Activated naive CD8-positive, alpha-beta T cell treated with anti-CD3 and anti-CD28 coated beads for 36 hours (primary cell): ENCODE data around the gene GP1BA. TPM values are rescaled to one million over a fixed set of nuclear protein-coding genes. Genes with fewer than 3 reads are reported as not detected.
"Not testable (repeated sequence)": the region's sequence is repeated elsewhere in the genome, so short reads cannot be mapped to it uniquely, and the experiment has no call there.

Experiments
- DNase-seq: peaks from one replicate; pipeline ENCODE4 v3.0.0; 2021
- H3K27ac Mint-ChIP-seq: one replicate; pipeline ENCODE4 v1.8.0; 2022; ENCODE audit warnings: mild to moderate bottlenecking, moderate library complexity, mixed read lengths
- H3K27me3 Mint-ChIP-seq: one replicate; pipeline ENCODE4 v1.8.0; 2022; ENCODE audit warnings: mild to moderate bottlenecking, mixed read lengths
- H3K36me3 Mint-ChIP-seq: one replicate; pipeline ENCODE4 v1.8.0; 2021; ENCODE audit warnings: mild to moderate bottlenecking, mixed read lengths
- H3K4me1 Mint-ChIP-seq: one replicate; pipeline ENCODE4 v1.8.0; 2021; ENCODE audit warnings: mixed read lengths
- H3K4me3 Mint-ChIP-seq: one replicate; pipeline ENCODE4 v1.8.0; 2022; ENCODE audit warnings: mild to moderate bottlenecking, moderate library complexity, mixed read lengths
- H3K9me3 Mint-ChIP-seq: one replicate; pipeline ENCODE4 v1.8.0; 2022; ENCODE audit warnings: mixed read lengths
- total RNA-seq, 2 experiments: library from RNA; stranded (reverse); gene quantifications; one replicate each; pipeline ENCODE4 v1.2.3, GENCODE V29; 2021

GP1BA gene
- total RNA-seq, 2 experiments from 2014 or later, result not detected

DNA sequence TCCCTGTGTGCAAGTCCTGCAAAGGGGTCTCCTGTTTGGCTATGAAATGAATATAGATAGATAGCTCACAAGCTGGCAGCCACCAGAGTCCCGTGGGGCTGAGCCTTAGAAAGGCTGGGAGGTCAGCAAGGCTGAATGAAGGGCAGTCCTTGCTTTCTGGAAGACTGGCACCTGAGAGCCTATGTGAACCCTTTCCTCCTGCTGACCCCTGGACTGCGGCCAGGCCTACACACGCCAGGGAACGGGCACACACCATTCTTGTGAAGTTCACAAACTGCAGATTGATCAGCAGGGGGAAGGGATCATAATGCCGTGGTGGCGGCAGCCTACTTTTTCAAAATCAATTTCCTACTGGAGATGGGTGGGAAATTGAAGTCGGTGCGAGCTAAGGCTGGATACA, 33.7 kb upstream of the GP1BA start:
- no peak for DNase-seq
- peak overlapping the region; percentile 53 for H3K4me3 Mint-ChIP-seq
- peaks cover 25% of the 10 kb centered on the region for H3K4me1 Mint-ChIP-seq
- H3K36me3 Mint-ChIP-seq, result peaks cover 12% of the 10 kb centered on the region
- no peaks in the 10 kb centered on the region for H3K9me3 Mint-ChIP-seq
- H3K27me3 Mint-ChIP-seq, result no peaks in the 10 kb centered on the region
- H3K27ac Mint-ChIP-seq, result no peak overlapping the region

DNA sequence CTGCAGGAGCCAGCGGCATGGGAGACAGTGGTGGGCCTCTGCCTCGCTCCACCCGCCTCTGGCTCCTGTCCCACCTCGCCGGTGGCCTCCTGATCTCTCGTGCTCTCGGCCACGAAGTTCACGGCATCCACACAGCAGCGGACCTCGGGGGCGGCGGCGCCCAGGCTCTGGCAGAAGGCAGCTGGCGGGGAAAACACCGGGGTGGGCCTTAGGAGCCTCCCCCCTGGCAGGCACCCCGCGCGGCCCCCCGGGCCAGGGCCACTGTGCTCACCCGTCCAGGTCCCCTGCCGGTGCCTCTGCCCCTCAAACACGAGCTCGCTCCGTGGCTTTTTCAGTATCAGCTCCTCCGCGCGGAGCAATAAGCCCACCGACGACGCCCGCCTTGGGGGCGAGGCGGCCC, 33.1 kb upstream of the GP1BA start:
- Mint-ChIP-seq H3K4me1 (peaks cover 29% of the 10 kb centered on the region), H3K4me3 (peak overlapping the region; percentile 53), H3K27ac (no peak overlapping the region), H3K27me3 (no peaks in the 10 kb centered on the region), H3K36me3 (peaks cover 12% of the 10 kb centered on the region), H3K9me3 (no peaks in the 10 kb centered on the region)
- peak; percentile 21 for DNase-seq

DNA sequence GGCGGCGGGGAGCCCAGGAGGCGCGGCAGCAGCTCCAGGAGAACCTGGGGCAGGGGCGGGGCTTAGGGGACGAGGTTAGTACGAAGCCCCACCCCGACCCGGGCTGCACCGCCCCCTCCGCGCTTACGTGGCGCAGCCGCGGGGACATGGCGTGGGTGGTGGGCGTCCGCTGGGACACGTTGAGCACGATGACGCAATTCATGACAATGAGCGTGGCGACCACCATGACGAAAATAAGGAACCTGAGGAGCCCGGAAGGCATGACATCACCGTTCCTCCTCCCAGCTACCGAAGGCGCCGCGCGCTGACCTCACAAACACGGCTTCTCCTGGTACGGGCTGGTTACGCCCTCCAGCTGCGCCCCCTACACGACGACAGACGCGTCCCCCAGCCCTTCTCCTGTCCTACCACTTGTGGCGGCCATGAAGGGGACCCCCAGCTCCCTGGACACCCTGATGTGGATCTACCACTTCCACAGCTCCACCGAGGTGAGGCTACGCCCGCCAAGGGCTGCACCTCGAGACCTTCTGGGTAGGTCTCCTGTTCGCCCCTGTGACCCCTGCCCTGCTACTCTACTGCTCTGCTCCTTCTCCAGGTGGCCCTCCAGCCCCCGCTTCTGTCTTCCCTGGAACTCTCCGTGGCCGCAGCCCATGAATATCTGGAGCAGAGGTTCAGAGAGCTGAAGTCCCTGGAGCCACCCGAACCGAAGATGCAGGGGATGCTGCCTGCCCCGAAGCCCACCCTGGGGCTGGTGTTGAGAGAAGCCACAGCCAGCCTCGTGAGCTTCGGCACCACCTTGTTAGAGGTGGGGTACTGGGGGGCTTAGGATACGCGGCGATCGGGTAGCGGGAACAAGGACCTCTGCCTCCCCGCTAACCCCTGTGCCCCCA, 32.5 kb upstream of the GP1BA start, which contains the start of gene C17orf107:
TSS of gene C17orf107 (plus strand) at position 196 of the 890 bp plus-strand sequence. CDS start at position 423, 227 bp downstream.
- Mint-ChIP-seq H3K9me3 (no peaks in the 10 kb centered on the region), H3K36me3 (peaks cover 12% of the 10 kb centered on the region), H3K4me1 (peaks cover 31% of the 10 kb centered on the region), H3K27ac (peak within 1 kb of the TSS; percentile 93), H3K27me3 (no peaks in the 10 kb centered on the region), H3K4me3 (peak within 1 kb of the TSS; percentile 87)
- peak; percentile 97 for DNase-seq

DNA sequence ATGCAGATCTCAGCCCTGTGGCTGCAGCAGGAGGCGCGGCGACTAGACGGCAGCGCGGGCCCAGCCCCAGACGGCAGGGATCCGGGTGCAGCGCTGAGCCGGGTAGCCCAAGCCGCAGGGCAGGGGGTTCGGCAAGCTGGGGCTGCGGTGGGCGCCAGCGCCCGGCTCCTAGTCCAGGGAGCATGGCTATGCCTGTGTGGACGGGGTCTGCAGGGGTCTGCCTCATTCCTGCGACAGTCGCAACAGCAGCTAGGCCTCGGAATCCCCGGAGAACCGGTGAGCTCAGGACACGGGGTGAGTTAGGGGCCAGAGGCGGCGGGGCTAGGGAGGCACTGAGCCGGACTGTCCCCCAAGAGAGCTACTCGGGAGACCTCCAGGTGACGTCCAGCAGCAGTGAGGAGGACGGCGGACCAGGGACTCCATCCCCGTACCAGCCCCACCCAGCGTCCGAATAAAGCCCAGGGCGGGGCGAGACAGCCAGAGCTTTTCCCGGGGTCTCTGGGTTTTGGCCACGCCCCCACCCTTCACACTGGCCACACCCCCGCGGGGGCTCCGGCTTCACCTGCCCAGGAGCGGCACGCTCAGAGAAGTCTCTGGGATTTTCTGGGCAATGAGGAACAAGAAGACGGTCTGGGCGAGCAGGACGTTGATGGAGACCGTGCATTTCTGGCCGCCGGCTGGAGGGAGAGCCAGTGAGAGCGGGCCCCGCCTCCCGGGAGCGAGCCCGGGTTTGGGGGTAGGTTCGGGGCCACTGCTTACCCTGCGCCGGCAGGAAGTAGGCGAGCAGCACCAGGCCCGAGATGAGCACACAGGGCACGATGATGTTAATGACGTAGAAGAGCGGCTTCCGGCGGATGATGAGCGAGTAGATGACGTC, 31.6 kb upstream of the GP1BA start:
- no peaks in the 10 kb centered on the region for H3K27me3 Mint-ChIP-seq
- peaks cover 33% of the 10 kb centered on the region for H3K4me1 Mint-ChIP-seq
- H3K9me3 Mint-ChIP-seq, result no peaks in the 10 kb centered on the region
- H3K36me3 Mint-ChIP-seq, result peaks cover 12% of the 10 kb centered on the region
- DNase-seq, result peak; percentile 58
- peak overlapping the region; percentile 93 for H3K27ac Mint-ChIP-seq
- H3K4me3 Mint-ChIP-seq, result peak overlapping the region; percentile 87

DNA sequence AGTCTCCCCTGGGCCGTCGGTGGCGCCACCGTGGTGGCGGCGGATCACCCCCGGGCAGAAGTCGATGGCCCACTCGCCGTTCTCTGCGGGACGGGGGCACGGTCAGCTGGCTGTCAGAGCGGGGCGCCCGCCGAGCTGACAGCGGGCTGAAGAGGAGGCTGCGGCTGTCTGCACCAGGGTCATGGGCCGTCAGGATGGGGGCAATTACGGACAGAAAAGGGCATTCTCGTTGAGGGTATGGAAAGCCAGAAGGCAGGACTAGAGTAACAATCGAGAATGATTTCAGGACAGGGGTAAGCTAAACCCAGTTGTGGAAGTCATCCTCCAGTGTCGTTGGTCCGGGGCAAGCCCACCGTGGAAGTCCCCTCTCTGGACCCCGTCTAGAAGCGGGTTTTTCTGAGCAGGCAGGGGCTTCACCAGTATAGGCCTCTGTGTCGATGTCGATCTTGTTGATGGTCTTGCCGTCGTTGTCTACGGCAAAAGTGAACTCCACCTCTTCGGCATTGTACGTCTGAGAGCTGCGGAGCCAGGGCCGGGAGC, 30.9 kb upstream of the GP1BA start:
- Mint-ChIP-seq H3K4me3 (peak overlapping the region; percentile 87), H3K4me1 (peaks cover 33% of the 10 kb centered on the region), H3K36me3 (peaks cover 10% of the 10 kb centered on the region), H3K27me3 (no peaks in the 10 kb centered on the region), H3K9me3 (no peaks in the 10 kb centered on the region), H3K27ac (peak overlapping the region; percentile 54)
- no peak for DNase-seq

- Mint-ChIP-seq H3K4me1 (peaks cover 33% of the 10 kb centered on the region), H3K27ac (peak overlapping the region; percentile 52), H3K4me3 (no peak overlapping the region), H3K36me3 (peaks cover 10% of the 10 kb centered on the region), H3K27me3 (no peaks in the 10 kb centered on the region), H3K9me3 (no peaks in the 10 kb centered on the region)
- no peak for DNase-seq
Measured at GRCh38 chr17:4901648-4902344, 30.3 kb upstream of the GP1BA start.

- peak overlapping the region; percentile 52 for H3K27ac Mint-ChIP-seq
- no peak overlapping the region for H3K4me3 Mint-ChIP-seq
- H3K9me3 Mint-ChIP-seq, result no peaks in the 10 kb centered on the region
- peaks cover 10% of the 10 kb centered on the region for H3K36me3 Mint-ChIP-seq
- no peak for DNase-seq
- H3K4me1 Mint-ChIP-seq, result peaks cover 33% of the 10 kb centered on the region
- no peaks in the 10 kb centered on the region for H3K27me3 Mint-ChIP-seq
Measured at GRCh38 chr17:4902540-4902939, 29.5 kb upstream of the GP1BA start.

DNA sequence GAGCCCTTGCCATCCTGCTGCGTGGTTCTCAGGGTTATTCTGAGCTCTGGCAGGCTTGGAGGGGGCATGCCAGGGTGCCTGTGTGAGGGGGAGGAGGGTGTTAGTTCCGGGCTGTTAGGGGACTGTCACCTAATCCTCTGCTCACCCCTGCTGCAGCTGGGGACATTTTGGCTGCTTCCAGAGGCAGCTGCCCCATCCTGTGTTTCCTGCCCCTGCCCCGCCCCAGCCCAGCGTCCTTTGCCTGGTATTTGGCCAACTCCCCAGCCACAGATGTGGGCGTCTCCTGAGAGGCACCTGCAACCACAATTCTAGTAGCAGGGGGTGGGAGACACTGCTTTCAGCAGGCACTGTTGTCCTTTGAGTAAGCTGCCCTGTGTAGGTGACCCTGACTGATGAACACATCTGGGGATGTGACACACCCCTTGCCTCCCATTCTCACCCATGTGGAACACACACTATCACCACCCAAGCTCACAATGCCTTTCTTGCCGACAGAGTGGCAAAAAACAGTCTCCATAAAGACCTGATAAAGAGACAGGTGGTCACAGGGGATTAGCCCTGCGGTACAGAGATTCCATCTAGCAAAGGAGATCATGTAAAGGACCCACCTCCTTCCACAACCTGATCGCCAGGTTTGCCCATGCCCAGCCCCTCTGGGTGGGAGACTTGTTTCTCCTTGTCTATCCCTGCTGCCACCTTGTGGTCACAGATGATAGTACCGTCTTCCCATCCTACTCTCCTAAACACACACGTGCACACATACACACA, 28.8 kb upstream of the GP1BA start, which contains the start of gene CHRNE:
TSS of gene CHRNE (minus strand) at position 48 of the 768 bp plus-strand sequence. CDS start at position 13, 35 bp downstream.
- peak within 1 kb of the TSS; percentile 52 for H3K27ac Mint-ChIP-seq
- peak within 1 kb of the TSS; percentile 16 for H3K4me3 Mint-ChIP-seq
- no peaks in the 10 kb centered on the region for H3K27me3 Mint-ChIP-seq
- no peaks in the 10 kb centered on the region for H3K9me3 Mint-ChIP-seq
- peaks cover 35% of the 10 kb centered on the region for H3K4me1 Mint-ChIP-seq
- H3K36me3 Mint-ChIP-seq, result peaks cover 10% of the 10 kb centered on the region
- DNase-seq, result peak; percentile 71

GRCh38 chr17:4906642-4907041, 25.4 kb upstream of the GP1BA start:
- H3K9me3 Mint-ChIP-seq, H3K4me3 Mint-ChIP-seq, H3K36me3 Mint-ChIP-seq, DNase-seq, H3K27me3 Mint-ChIP-seq, H3K27ac Mint-ChIP-seq: not testable (repeated sequence)
- H3K4me1 Mint-ChIP-seq, result peaks cover 23% of the 10 kb centered on the region

DNA sequence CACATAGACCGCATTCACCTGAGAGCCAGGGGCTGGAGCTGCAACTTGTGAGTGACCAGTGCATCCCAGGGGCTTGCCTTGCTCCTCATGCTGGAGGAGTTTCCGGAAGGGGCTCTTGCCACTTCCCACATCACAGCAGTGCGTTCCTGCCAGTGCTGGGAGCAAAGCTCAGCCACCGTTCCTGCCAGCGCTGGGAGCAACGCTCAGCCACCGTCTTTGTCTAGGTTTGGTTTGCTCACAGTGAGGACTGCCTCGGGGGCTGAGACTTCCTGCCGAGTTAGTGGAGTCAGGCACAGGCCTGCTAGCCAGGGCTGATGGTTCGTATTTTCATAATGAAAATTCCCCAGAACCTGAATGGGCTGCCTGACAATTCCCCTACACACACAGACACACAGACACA, 23.8 kb upstream of the GP1BA start:
- no peaks in the 10 kb centered on the region for H3K27me3 Mint-ChIP-seq
- no peak overlapping the region for H3K4me3 Mint-ChIP-seq
- H3K36me3 Mint-ChIP-seq, result no peaks in the 10 kb centered on the region
- peaks cover 10% of the 10 kb centered on the region for H3K4me1 Mint-ChIP-seq
- no peaks in the 10 kb centered on the region for H3K9me3 Mint-ChIP-seq
- no peak for DNase-seq
- no peak overlapping the region for H3K27ac Mint-ChIP-seq

- Mint-ChIP-seq H3K27me3 (no peaks in the 10 kb centered on the region), H3K36me3 (no peaks in the 10 kb centered on the region), H3K27ac (no peak overlapping the region), H3K4me3 (no peak overlapping the region), H3K9me3 (no peaks in the 10 kb centered on the region), H3K4me1 (peaks cover 6% of the 10 kb centered on the region)
- peak; percentile 77 for DNase-seq
Measured at GRCh38 chr17:4908711-4909496, 23.2 kb upstream of the GP1BA start.

DNA sequence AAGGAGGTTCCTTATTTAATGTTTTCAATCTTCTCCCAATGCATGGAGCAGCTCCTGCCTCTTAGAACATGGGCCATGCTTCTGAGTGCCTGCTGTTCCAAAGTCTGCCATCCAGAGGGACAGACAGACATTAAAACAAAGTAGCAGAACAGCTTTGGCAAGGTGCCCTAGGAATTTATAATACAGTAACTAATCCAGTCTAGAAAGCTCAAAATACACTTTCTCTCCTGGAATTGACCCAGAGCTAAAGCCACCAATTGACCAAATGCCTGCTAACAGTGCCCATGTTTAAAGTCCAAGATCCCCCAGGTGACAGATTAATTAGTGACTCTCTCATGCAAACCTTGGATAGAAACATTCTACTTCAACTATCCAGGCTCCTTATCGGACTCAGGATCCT, 18.1 kb upstream of the GP1BA start:
- no peak overlapping the region for H3K27ac Mint-ChIP-seq
- H3K27me3 Mint-ChIP-seq, result no peaks in the 10 kb centered on the region
- no peak overlapping the region for H3K4me3 Mint-ChIP-seq

DNA sequence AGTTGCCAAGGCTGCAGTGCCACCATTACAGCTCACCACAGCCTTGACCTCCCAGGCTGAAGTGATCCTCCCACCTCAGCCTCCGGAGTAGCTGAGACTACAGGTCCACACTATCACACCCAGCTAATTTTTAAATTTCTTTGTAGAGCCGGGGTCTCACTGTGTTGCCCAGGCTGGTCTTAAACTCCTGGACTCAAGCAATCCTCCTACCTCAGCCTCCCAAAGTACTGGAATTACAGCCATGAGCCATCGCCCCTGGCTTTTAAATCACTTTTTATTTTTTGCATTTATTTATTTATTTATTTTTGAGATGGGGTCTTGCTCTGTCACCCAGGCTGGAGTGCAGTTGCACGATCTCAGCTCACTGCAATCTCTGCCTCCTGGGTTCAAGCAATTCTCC, 17.5 kb upstream of the GP1BA start:
- H3K9me3 Mint-ChIP-seq, H3K4me1 Mint-ChIP-seq, H3K27me3 Mint-ChIP-seq, DNase-seq, H3K27ac Mint-ChIP-seq, H3K36me3 Mint-ChIP-seq, H3K4me3 Mint-ChIP-seq: not testable (repeated sequence)

More for the DNA sequence above, 18.1 kb upstream of the GP1BA start:
- DNase-seq, result no peak
- H3K36me3 Mint-ChIP-seq, result no peaks in the 10 kb centered on the region
- H3K4me1 Mint-ChIP-seq, result no peaks in the 10 kb centered on the region
- no peaks in the 10 kb centered on the region for H3K9me3 Mint-ChIP-seq
